Hippocampal formation (tissue), 2 donors: ENCODE data around the gene GPC6.

Source experiments
- DNase-seq, 2 donors: peaks; one replicate each; lab custom pipeline; 2025; lab: John Stamatoyannopoulos, UW

The GPC6 gene

GRCh38 chr13:94353167-94353710 lies 1126.6 kb downstream of the GPC6 start:
- no peak for DNase-seq

GRCh38 chr13:94359875-94360274 lies 1133.3 kb downstream of the GPC6 start:
- DNase-seq = no peak

GRCh38 chr13:94362411-94362909 lies 1135.9 kb downstream of the GPC6 start:
- peak; percentile 54 to 79 for DNase-seq

GRCh38 chr13:94366677-94367076 lies 1140.1 kb downstream of the GPC6 start:
- DNase-seq = no peak

- no peak for DNase-seq
These were observed 1143.4 kb downstream of the GPC6 start for GRCh38 chr13:94369972-94370436.

- no peak for DNase-seq
These were observed 1145.2 kb downstream of the GPC6 start for GRCh38 chr13:94371855-94372254.

GRCh38 chr13:94382517-94382916 lies 1155.9 kb downstream of the GPC6 start:
- DNase-seq = no peak

GRCh38 chr13:94382960-94383359 lies 1156.4 kb downstream of the GPC6 start:
- no peak for DNase-seq

GRCh38 chr13:94384231-94384905 lies 1157.8 kb downstream of the GPC6 start:
- DNase-seq = no peak

- DNase-seq = no peak
These were observed 1160.4 kb downstream of the GPC6 start for GRCh38 chr13:94387047-94387446.

- DNase-seq = no peak
These were observed 1163.2 kb downstream of the GPC6 start for GRCh38 chr13:94389604-94390351.

GRCh38 chr13:94390881-94391280 lies 1164.3 kb downstream of the GPC6 start:
- DNase-seq = no peak

- DNase-seq = no peak
These were observed 1168.1 kb downstream of the GPC6 start for GRCh38 chr13:94394723-94395122.

GRCh38 chr13:94395860-94396259 lies 1169.3 kb downstream of the GPC6 start:
- DNase-seq = no peak

GRCh38 chr13:94399812-94400211 lies 1173.2 kb downstream of the GPC6 start:
- DNase-seq = no peak

GRCh38 chr13:94400874-94401273 lies 1174.3 kb downstream of the GPC6 start:
- no peak for DNase-seq

- DNase-seq = no peak
These were observed 1181.9 kb downstream of the GPC6 start for GRCh38 chr13:94408314-94409036.

- no peak for DNase-seq
These were observed 1185.1 kb downstream of the GPC6 start for GRCh38 chr13:94411747-94412146.

- no peak for DNase-seq
These were observed 1186.4 kb downstream of the GPC6 start for GRCh38 chr13:94412870-94413597.

- no peak for DNase-seq
These were observed 1187.0 kb downstream of the GPC6 start for GRCh38 chr13:94413598-94413944.

GRCh38 chr13:94414141-94414540 lies 1187.5 kb downstream of the GPC6 start:
- no peak for DNase-seq

GRCh38 chr13:94414708-94415107 lies 1188.1 kb downstream of the GPC6 start:
- DNase-seq = no peak
